Kidney epithelial cell (primary cell): ENCODE data around the gene JAK1. TPM values are rescaled to one million over a fixed set of nuclear protein-coding genes. Genes with fewer than 3 reads are reported as not detected.

Experiments
- DNase-seq: peaks from one replicate; pipeline ENCODE4 v3.0.0-alpha.2; 2010; ENCODE audit warnings: low read depth
- H3K27me3 ChIP-seq: 2 replicates; pipeline ENCODE4 v1.6.0; 2011; ENCODE audit warnings: low read length; ENCODE audit not compliant: control insufficient read depth, insufficient read depth
- H3K36me3 ChIP-seq: 2 replicates; pipeline ENCODE4 v1.5.1; 2011; ENCODE audit warnings: low read length; ENCODE audit not compliant: control insufficient read depth, insufficient read depth
- H3K4me3 ChIP-seq: 2 replicates; pipeline ENCODE4 v1.5.1; 2011; ENCODE audit warnings: low read depth, mild to moderate bottlenecking, control low read depth, low read length
- CTCF ChIP-seq: IDR thresholded peaks from 2 replicates; pipeline ENCODE4 v1.5.1; 2011; ENCODE audit warnings: mild to moderate bottlenecking, moderate library complexity, low read length, control low read depth, inconsistent platforms; ENCODE audit not compliant: insufficient read depth, poor library complexity, severe bottlenecking
- total RNA-seq: library from RNA; depleted of rRNA; stranded (reverse); fragments of >200 nt; gene quantifications from 2 replicates; pipeline ENCODE4 v1.2.3, GENCODE V29; 2015

The JAK1 gene
- total RNA-seq, 1 donor from 2014 or later: 138 TPM

GRCh38 chr1:64911326-64911725 lies 55.0 kb downstream of the JAK1 start:
- Histone ChIP-seq H3K27me3 (no peaks in the 10 kb centered on the region), H3K4me3 (no peak overlapping the region), H3K36me3 (no peaks in the 10 kb centered on the region)
- no peak for DNase-seq
- no peak for TF ChIP-seq CTCF

- no peak for DNase-seq
- Histone ChIP-seq H3K27me3 (no peaks in the 10 kb centered on the region), H3K4me3 (no peak overlapping the region), H3K36me3 (no peaks in the 10 kb centered on the region)
- no peak for TF ChIP-seq CTCF
These were observed 57.3 kb downstream of the JAK1 start for GRCh38 chr1:64909031-64909430.

- Histone ChIP-seq H3K4me3 (no peak overlapping the region), H3K36me3 (no peaks in the 10 kb centered on the region), H3K27me3 (no peaks in the 10 kb centered on the region)
- no peak for DNase-seq
- TF ChIP-seq CTCF: no peak
These were observed 57.8 kb downstream of the JAK1 start for GRCh38 chr1:64908575-64908974.

GRCh38 chr1:64906447-64906846 lies 59.9 kb downstream of the JAK1 start:
- Histone ChIP-seq H3K27me3 (no peaks in the 10 kb centered on the region), H3K36me3 (no peaks in the 10 kb centered on the region), H3K4me3 (no peak overlapping the region)
- no peak for DNase-seq
- TF ChIP-seq CTCF: no peak

- DNase-seq: no peak
- Histone ChIP-seq H3K4me3 (no peak overlapping the region), H3K27me3 (no peaks in the 10 kb centered on the region), H3K36me3 (no peaks in the 10 kb centered on the region)
- no peak for TF ChIP-seq CTCF
These were observed 62.8 kb downstream of the JAK1 start for GRCh38 chr1:64903593-64903992.

GRCh38 chr1:64901663-64902062 lies 64.7 kb downstream of the JAK1 start:
- DNase-seq: no peak
- TF ChIP-seq CTCF: no peak

More at GRCh38 chr1:64901663-64902062, 64.7 kb downstream of the JAK1 start:
- H3K36me3 ChIP-seq: no peaks in the 10 kb centered on the region
- no peaks in the 10 kb centered on the region for H3K27me3 ChIP-seq
- no peak overlapping the region for H3K4me3 ChIP-seq
